ENCODE measurements around the gene KRTAP17-1. TPM values are rescaled to one million over a fixed set of nuclear protein-coding genes. Genes with fewer than 3 reads are reported as not detected.
"Not testable (repeated sequence)": the region's sequence is repeated elsewhere in the genome, so short reads cannot be mapped to it uniquely, and the experiment has no call there.

KRTAP17-1 gene
- total and polyA plus RNA-seq, 12 donors, result not detected

GRCh38 chr17:41352597-41353366 is 37.3 kb upstream of the KRTAP17-1 start:
- Histone ChIP-seq H3K27ac (no peak overlapping the region), H3K27me3 (no peaks in the 10 kb centered on the region), H3K36me3 (replicated peaks in 1 of 2) (no peaks in the 10 kb centered on the region), H3K4me3 (no peak overlapping the region), H3K4me1 (replicated peaks in 1 of 2) (no peaks in the 10 kb centered on the region), H3K9me3 (replicated peaks in 1 of 3) (no peaks in the 10 kb centered on the region)
- intact Hi-C loops (cut with DNase I), result no loop called here
- 72 to 81% (median 78%) methylated on average over 7 of the region's 7 CpGs for WGBS, 4 donors
- TF ChIP-seq POLR2A (IDR thresholded peaks at IDR 0.05) (no peak), CTCF (IDR thresholded peaks at IDR 0.05) (no peak)
- no peak for DNase-seq

- Histone ChIP-seq H3K9me3 (replicated peaks in 1 of 3) (no peaks in the 10 kb centered on the region), H3K36me3 (replicated peaks in 1 of 2) (no peaks in the 10 kb centered on the region), H3K27ac (no peak overlapping the region), H3K4me1 (replicated peaks in 1 of 2) (no peaks in the 10 kb centered on the region), H3K27me3 (no peaks in the 10 kb centered on the region), H3K4me3 (no peak overlapping the region)
- no peak for TF ChIP-seq CTCF (IDR thresholded peaks at IDR 0.05)
- no peak for TF ChIP-seq POLR2A (IDR thresholded peaks at IDR 0.05)
- DNase-seq, result no peak
- 76 to 84% (median 82%) methylated on average over 2 of the region's 2 CpGs for WGBS, 4 donors
- intact Hi-C loops (cut with DNase I), result no loop called here
Observed at GRCh38 chr17:41351177-41351576, 35.7 kb upstream of the KRTAP17-1 start.

GRCh38 chr17:41350381-41350878 is 34.9 kb upstream of the KRTAP17-1 start, which contains the start of gene KRT33A:
Gene KRT33A, minus strand, starts transcription at chr17:41350828. Its CDS starts 61 bp downstream, at chr17:41350767.
- H3K27me3 ChIP-seq; H3K4me3 ChIP-seq; intact Hi-C loops (cut with DNase I); H3K36me3 ChIP-seq (replicated peaks in 1 of 2); DNase-seq; H3K9me3 ChIP-seq (replicated peaks in 1 of 3); H3K27ac ChIP-seq; H3K4me1 ChIP-seq (replicated peaks in 1 of 2): not testable (repeated sequence)
- 87 to 96% (median 89%) methylated on average over 10 to 16 of the region's 16 CpGs for WGBS, 4 donors

GRCh38 chr17:41347869-41348760 is 32.6 kb upstream of the KRTAP17-1 start:
- no peaks in the 10 kb centered on the region for H3K4me1 ChIP-seq (replicated peaks in 1 of 2)
- H3K9me3 ChIP-seq (replicated peaks in 1 of 3), result no peaks in the 10 kb centered on the region
- H3K36me3 ChIP-seq (replicated peaks in 1 of 2), result no peaks in the 10 kb centered on the region
- 71 to 89% (median 84%) methylated on average over 3 to 7 of the region's 7 CpGs for WGBS, 4 donors
- no peak for DNase-seq
- no peak overlapping the region for H3K4me3 ChIP-seq
- no peak for TF ChIP-seq POLR2A (IDR thresholded peaks at IDR 0.05)
- TF ChIP-seq CTCF (IDR thresholded peaks at IDR 0.05), result no peak
- H3K27ac ChIP-seq, result no peak overlapping the region
- no peaks in the 10 kb centered on the region for H3K27me3 ChIP-seq
- intact Hi-C loops (cut with DNase I), result no loop called here

GRCh38 chr17:41346421-41346820 is 30.9 kb upstream of the KRTAP17-1 start:
- H3K27ac ChIP-seq; H3K4me1 ChIP-seq (replicated peaks in 1 of 2); H3K27me3 ChIP-seq; H3K9me3 ChIP-seq (replicated peaks in 1 of 3); DNase-seq; H3K4me3 ChIP-seq; H3K36me3 ChIP-seq (replicated peaks in 1 of 2); intact Hi-C loops (cut with DNase I): not testable (repeated sequence)
- 92 to 97% (median 94%) methylated on average over 15 to 16 of the region's 16 CpGs for WGBS, 4 donors

All from adrenal gland (tissue), 12 donors.